Lower lobe of right lung (tissue), 2 donors: Measurements from ENCODE around the gene ZNF285. TPM values are rescaled to one million over a fixed set of nuclear protein-coding genes. Genes with fewer than 3 reads are reported as not detected.

ENCODE experiments used
- ATAC-seq, 2 donors: fragments of 200-7000 bp; cut with Tn5 transposase; one replicate each; pipeline ENCODE4 v1.9.1; 2020 to 2022; ENCODE audit warnings: mild to moderate bottlenecking in 2 of 2, moderate library complexity in 2 of 2
- DNase-seq: peaks from one replicate; pipeline ENCODE4 v3.0.0-alpha.2; 2020
- H3K27ac ChIP-seq: fragments of 200-600 bp; one replicate; pipeline ENCODE4 v1.8.0; 2022
- H3K27me3 ChIP-seq: fragments of 200-600 bp; one replicate; pipeline ENCODE4 v1.8.0; 2022; ENCODE audit warnings: low read depth
- H3K36me3 ChIP-seq: fragments of 200-600 bp; one replicate; pipeline ENCODE4 v1.8.0; 2022; ENCODE audit warnings: mild to moderate bottlenecking
- H3K4me1 ChIP-seq: fragments of 200-600 bp; one replicate; pipeline ENCODE4 v1.8.0; 2022
- H3K4me3 ChIP-seq: fragments of 200-600 bp; one replicate; pipeline ENCODE4 v1.8.0; 2022; ENCODE audit warnings: mild to moderate bottlenecking
- H3K9me3 ChIP-seq: fragments of 200-600 bp; one replicate; pipeline ENCODE4 v1.8.0; 2022
- CTCF ChIP-seq: fragments of 200-600 bp; IDR thresholded peaks from one replicate; pipeline ENCODE4 v1.8.0; 2022; ENCODE audit warnings: antibody characterized with exemption, mild to moderate bottlenecking
- intact Hi-C: fragments of 100-400 bp; cut with DNase I; formaldehyde crosslinking; loops from one replicate; pipeline ENCODE4 v1.11.0; 2022
- total RNA-seq: library from RNA; stranded (reverse); fragmentation: NEBNext Ultra II Directional; extraction: Animal tissue kit (Norgen Biotek cat#: 25700); gene quantifications from one replicate; pipeline ENCODE4 v1.2.1, GENCODE V29; 2021
- donor health status: DM: no; HTN: yes; CAD: no; lungs with severe emphysema.

The ZNF285 gene
- total RNA-seq, 1 donor from 2014 or later: 1.1 TPM

GRCh38 chr19:44374789-44375188 is 26.6 kb downstream of the ZNF285 start:
- intact Hi-C loops: no loop called here
- peaks cover 17% of the 10 kb centered on the region for H3K9me3 ChIP-seq

GRCh38 chr19:44371815-44372480 is 29.5 kb downstream of the ZNF285 start:
- H3K4me3 ChIP-seq: no peak overlapping the region
- no peak for TF ChIP-seq CTCF
- H3K27ac ChIP-seq: no peak overlapping the region
- ATAC-seq (no peak), DNase-seq (no peak)
- peaks cover 21% of the 10 kb centered on the region for H3K9me3 ChIP-seq
- H3K27me3 ChIP-seq: no peaks in the 10 kb centered on the region
- H3K4me1 ChIP-seq: no peaks in the 10 kb centered on the region
- H3K36me3 ChIP-seq: no peaks in the 10 kb centered on the region
- intact Hi-C loops: no loop called here

More at GRCh38 chr19:44374789-44375188, 26.6 kb downstream of the ZNF285 start:
- no peak overlapping the region for H3K27ac ChIP-seq
- no peak for TF ChIP-seq CTCF
- no peaks in the 10 kb centered on the region for H3K4me1 ChIP-seq
- ATAC-seq (no peak), DNase-seq (no peak)
- no peaks in the 10 kb centered on the region for H3K27me3 ChIP-seq
- H3K36me3 ChIP-seq: no peaks in the 10 kb centered on the region
- H3K4me3 ChIP-seq: no peak overlapping the region

- H3K27ac ChIP-seq: no peak overlapping the region
- H3K36me3 ChIP-seq: no peaks in the 10 kb centered on the region
- ATAC-seq (no peak), DNase-seq (no peak)
- no peaks in the 10 kb centered on the region for H3K4me1 ChIP-seq
- intact Hi-C loops: no loop called here
- no peak for TF ChIP-seq CTCF
- H3K9me3 ChIP-seq: peaks cover 6% of the 10 kb centered on the region
- no peak overlapping the region for H3K4me3 ChIP-seq
- no peaks in the 10 kb centered on the region for H3K27me3 ChIP-seq
Measured at GRCh38 chr19:44367024-44367423, 34.4 kb downstream of the ZNF285 start.

- ATAC-seq (peak; percentile 100), DNase-seq (peak; percentile 91)
- Histone ChIP-seq H3K4me3 (peak within 1 kb of the TSS; percentile 69), H3K4me1 (peaks cover 8% of the 10 kb centered on the region), H3K27ac (no peak within 1 kb of the TSS), H3K27me3 (no peaks in the 10 kb centered on the region), H3K36me3 (no peaks in the 10 kb centered on the region), H3K9me3 (peaks cover 19% of the 10 kb centered on the region)
- intact Hi-C loops: no loop called here
- TF ChIP-seq CTCF: no peak
Measured at GRCh38 chr19:44356383-44357111, 44.9 kb downstream of the ZNF285 start, which contains the start of gene ZNF112. Gene ZNF112 (minus strand): TSS chr19:44356680. CDS start chr19:44340539, 16,141 bp downstream.

- Histone ChIP-seq H3K9me3 (peaks cover 84% of the 10 kb centered on the region), H3K4me1 (no peaks in the 10 kb centered on the region)
- DNase-seq: no peak
Measured at GRCh38 chr19:44346556-44346955, 54.9 kb downstream of the ZNF285 start.

More at GRCh38 chr19:44346556-44346955, 54.9 kb downstream of the ZNF285 start:
- Histone ChIP-seq H3K4me3 (no peak overlapping the region), H3K36me3 (no peaks in the 10 kb centered on the region), H3K27ac (no peak overlapping the region), H3K27me3 (no peaks in the 10 kb centered on the region)
- no peak for TF ChIP-seq CTCF
- no peak for ATAC-seq
- intact Hi-C loops: no loop called here
